HG03460 (cell line): ENCODE measurements around the gene KCNK5.

Source experiments
- ATAC-seq: cut with Tn5 transposase; IDR thresholded peaks from one replicate; pipeline ENCODE4 v1.9.1; 2021; ENCODE audit not compliant: unreplicated experiment

The KCNK5 gene

DNA sequence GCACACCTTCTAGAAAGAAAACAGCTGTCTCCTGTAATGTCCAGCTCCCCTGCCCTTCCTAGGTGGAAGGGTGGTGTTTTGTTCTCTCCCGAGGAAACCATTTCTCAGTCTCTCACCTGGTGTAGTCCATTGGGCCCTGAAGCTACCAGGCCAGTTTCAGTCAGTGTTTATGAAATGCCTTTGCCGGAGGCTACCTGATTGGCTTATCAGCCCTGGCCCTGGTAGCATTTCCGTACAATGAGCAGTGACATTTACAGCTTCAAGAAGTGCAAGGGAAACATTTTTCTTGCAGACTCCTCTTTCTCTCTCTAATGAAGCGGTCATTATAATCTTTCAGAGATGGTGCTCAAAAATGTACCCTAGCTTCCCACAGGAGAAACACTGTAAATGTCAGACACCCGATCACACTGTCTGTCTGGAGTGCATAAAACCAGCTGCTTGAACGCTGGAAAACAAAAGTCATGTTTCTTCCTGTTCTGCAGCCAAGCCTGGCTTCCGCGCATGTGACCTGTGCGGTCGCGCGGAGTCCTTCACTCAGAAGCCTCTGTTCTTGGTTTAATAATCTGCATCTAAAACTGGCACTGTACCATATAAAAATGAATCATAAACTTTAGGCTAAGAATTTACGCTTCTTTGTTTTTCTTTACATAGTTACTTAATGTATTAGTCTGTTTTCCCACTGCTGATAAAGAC lies 85.9 kb downstream of the KCNK5 start:
- ATAC-seq: no peak

DNA sequence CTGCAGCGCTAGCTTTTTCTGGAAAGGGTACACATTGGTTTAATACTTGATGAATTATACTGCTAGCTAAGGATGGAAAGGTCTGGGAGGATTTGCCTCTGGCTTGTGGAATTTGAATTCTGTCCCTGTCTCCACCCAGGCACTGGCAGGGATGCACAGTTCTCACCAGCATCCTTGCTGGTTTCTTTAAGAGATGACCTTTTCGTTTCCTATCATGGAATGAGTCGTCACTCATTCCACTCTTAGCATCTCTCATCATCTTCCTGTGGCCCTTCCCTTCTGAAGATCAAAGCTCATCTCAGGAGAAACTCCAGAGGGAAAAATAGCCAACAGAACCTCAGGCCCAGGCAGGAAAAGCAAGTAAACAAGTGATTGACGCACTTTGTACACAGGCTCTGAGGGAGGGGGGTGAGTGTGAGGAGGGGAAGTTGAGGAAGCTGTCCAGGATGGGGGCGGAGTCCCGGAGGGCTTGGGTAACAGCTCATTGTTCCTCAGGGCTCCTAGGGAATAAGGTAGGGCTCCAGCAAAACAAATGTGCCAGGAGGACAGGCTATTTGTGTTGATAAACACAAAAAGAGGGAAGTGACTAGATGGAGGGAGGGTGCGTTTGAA lies 88.6 kb downstream of the KCNK5 start:
- ATAC-seq: no peak
